ENCODE data around the gene METTL8. TPM values are rescaled to one million over a fixed set of nuclear protein-coding genes. Genes with fewer than 3 reads are reported as not detected.

Gene METTL8, protein sequence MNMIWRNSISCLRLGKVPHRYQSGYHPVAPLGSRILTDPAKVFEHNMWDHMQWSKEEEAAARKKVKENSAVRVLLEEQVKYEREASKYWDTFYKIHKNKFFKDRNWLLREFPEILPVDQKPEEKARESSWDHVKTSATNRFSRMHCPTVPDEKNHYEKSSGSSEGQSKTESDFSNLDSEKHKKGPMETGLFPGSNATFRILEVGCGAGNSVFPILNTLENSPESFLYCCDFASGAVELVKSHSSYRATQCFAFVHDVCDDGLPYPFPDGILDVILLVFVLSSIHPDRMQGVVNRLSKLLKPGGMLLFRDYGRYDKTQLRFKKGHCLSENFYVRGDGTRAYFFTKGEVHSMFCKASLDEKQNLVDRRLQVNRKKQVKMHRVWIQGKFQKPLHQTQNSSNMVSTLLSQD
- total RNA-seq (2014; rRNA removed; shearing (Covaris generic)): 19.5 and 60.7 TPM in 2 replicates

DNA sequence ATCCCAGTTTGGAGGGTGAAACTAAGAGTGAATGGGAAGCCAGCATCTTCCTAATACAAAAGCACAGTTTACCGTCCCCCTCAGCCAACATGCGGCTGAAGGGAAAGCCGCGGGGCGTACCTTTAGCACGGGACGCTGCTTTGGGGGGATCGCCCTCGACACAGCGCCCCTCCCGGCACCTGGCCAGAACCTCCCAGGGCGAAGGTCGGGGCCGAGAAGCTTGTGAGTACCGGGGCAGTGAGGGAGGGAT, at the start of gene METTL8:
Gene METTL8 (minus strand): TSS at position 228 of the 250 bp plus-strand sequence. CDS start 41,805 bp downstream, outside the sequence.
- no peak for DNase-seq (ENCODE audit: low read depth in 1 of 2, low spot score in 2 of 2)
- Histone ChIP-seq H3K27me3 (replicated peaks) (no peaks in the 10 kb centered on the region), H3K9me3 (replicated peaks) (peaks cover 8% of the 10 kb centered on the region), H3K36me3 (peaks cover 38% of the 10 kb centered on the region), H3K4me1 (replicated peaks) (peaks cover 10% of the 10 kb centered on the region), H3K27ac (peak within 1 kb of the TSS; percentile 79), H3K4me3 (peak within 1 kb of the TSS; percentile 71)

DNA sequence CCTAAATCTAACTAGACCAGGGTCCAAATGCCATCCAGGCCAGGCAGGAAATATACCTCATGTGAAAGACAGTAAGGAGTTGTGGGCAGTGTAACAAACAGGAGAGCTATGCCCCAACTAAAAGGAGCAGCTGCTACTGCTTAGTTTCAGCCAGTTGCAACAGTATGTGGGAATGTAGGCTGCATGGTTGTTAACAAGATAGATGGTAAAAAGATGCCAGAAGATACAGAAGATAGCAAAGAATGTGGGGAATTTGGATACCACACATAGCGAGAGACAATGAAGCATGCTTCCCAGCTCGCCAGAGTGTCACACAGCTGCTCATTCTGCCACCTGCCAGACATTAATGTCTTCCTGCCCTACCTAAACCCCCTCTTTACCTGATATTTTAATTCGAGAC, 49.1 kb upstream of the METTL8 start:
- H3K27ac ChIP-seq: peak overlapping the region; percentile 28; the same call in 1 of the 2 replicates
- H3K27me3 ChIP-seq (replicated peaks): no peaks in the 10 kb centered on the region
- H3K9me3 ChIP-seq (replicated peaks): no peaks in the 10 kb centered on the region
- DNase-seq (ENCODE audit: low read depth in 1 of 2, low spot score in 2 of 2): peak in 1 of 2 experiments; percentile 28
- no peak overlapping the region for H3K4me3 ChIP-seq
- H3K4me1 ChIP-seq (replicated peaks): peaks cover 10% of the 10 kb centered on the region
- H3K36me3 ChIP-seq: peaks cover 7% of the 10 kb centered on the region

DNA sequence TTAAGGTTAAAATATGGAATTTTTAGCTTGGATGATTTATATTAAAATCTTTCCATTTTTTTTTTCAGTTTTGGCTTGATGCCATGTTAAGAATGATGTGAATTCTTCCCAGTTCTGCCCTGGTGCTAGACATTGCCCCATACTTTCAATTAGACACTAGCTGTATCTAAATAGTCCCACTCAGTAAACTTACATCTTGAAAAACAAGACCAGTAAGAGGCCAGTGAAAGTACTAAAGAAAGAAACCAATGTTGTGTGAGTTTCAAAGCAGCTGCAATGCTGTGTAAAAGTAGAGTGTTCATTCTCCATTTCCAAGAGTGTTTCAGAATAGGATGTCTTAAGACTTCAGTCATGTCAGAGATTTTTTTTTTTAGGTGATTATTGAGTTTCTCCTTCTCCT, 48.5 kb upstream of the METTL8 start:
- H3K27ac ChIP-seq: peak overlapping the region; percentile 28; the same call in 1 of the 2 replicates

DNA sequence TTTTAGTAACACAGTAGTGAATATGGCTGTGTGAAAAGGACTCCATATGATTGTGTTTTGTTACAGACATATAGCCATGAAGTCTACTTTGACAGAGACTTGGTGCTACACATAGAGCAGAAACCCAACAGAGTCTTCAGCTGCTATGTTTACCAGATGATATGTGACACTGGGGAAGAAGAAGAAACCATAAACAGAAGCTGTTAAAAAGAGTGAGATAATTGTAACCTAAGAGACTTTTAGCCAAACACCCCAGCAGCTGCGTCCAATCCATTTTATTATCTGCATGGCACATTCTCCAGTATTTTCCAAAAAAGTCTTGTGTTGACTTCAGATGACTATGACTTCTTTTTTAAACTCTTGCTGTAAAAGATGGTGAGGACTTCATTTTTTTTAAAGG, 47.1 kb upstream of the METTL8 start:
- H3K4me1 ChIP-seq (replicated peaks): peaks cover 10% of the 10 kb centered on the region
- no peak overlapping the region for H3K4me3 ChIP-seq
- H3K27ac ChIP-seq: no peak overlapping the region
- H3K9me3 ChIP-seq (replicated peaks): no peaks in the 10 kb centered on the region
- peaks cover 14% of the 10 kb centered on the region for H3K36me3 ChIP-seq
- H3K27me3 ChIP-seq (replicated peaks): no peaks in the 10 kb centered on the region
- DNase-seq (ENCODE audit: low read depth in 1 of 2, low spot score in 2 of 2): no peak

More for the DNA sequence above, 48.5 kb upstream of the METTL8 start:
- Histone ChIP-seq H3K4me1 (replicated peaks) (peaks cover 10% of the 10 kb centered on the region), H3K36me3 (peaks cover 7% of the 10 kb centered on the region), H3K4me3 (no peak overlapping the region), H3K27me3 (replicated peaks) (no peaks in the 10 kb centered on the region), H3K9me3 (replicated peaks) (no peaks in the 10 kb centered on the region)
- no peak for DNase-seq (ENCODE audit: low read depth in 1 of 2, low spot score in 2 of 2)

DNA sequence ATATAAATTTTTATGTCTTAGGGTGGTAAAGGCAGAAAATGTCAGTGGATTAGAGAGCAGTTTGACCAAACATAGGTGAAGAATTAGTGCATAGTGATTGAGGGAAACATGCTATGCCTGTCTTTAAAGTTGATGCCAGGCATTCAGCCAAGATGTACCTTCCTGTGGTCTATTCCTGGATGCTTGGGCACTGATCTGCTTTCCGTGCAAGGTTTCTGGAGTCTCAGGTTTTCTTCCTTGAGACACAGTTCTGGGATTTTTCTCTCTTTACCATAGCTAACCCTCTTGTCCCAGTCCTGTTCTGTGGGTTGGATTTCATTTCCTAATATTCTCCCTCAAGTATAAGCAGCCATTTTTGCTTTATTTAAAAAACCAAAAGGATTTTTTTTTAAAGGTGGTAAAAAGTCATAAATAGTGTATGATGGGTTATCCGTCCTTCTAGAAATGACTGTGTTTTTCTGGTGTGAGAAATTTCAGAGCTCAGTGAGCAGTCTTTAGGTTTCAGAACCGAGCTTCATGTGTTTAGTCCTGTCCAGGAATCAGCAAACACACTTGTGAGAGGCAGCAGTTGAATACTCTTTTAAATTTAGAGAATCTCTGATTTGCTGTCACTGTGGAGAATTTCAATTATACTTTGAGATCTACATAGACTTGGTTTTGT, 45.5 kb upstream of the METTL8 start:
- H3K36me3 ChIP-seq: peaks cover 21% of the 10 kb centered on the region

DNA sequence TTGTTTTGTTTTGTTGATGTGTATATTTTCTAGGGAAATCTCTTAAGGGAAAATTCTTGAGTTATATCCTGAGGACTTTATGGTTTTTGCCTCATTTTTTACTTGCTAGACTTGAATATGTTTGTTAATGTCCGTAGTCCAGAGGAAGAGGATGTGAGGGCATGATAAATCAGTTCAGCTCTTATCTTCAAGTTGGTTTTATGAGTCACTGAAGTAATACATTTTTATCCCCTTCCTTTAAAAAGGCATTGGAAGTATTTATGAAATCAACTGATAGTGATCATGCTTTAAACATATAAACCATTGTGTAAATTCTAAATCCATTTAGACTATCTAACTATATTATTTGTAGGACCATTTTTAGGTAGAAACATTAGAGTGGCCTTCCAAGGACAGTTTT, 44.6 kb upstream of the METTL8 start:
- H3K27me3 ChIP-seq (replicated peaks): no peaks in the 10 kb centered on the region
- no peak for DNase-seq (ENCODE audit: low read depth in 1 of 2, low spot score in 2 of 2)
- H3K4me3 ChIP-seq: no peak overlapping the region
- peaks cover 30% of the 10 kb centered on the region for H3K36me3 ChIP-seq
- no peak overlapping the region for H3K27ac ChIP-seq
- H3K9me3 ChIP-seq (replicated peaks): no peaks in the 10 kb centered on the region
- peaks cover 10% of the 10 kb centered on the region for H3K4me1 ChIP-seq (replicated peaks)

More for the DNA sequence above, 45.5 kb upstream of the METTL8 start:
- H3K27ac ChIP-seq: no peak overlapping the region
- H3K4me3 ChIP-seq: no peak overlapping the region
- no peaks in the 10 kb centered on the region for H3K27me3 ChIP-seq (replicated peaks)
- peaks cover 10% of the 10 kb centered on the region for H3K4me1 ChIP-seq (replicated peaks)
- H3K9me3 ChIP-seq (replicated peaks): no peaks in the 10 kb centered on the region
- no peak for DNase-seq (ENCODE audit: low read depth in 1 of 2, low spot score in 2 of 2)

DNA sequence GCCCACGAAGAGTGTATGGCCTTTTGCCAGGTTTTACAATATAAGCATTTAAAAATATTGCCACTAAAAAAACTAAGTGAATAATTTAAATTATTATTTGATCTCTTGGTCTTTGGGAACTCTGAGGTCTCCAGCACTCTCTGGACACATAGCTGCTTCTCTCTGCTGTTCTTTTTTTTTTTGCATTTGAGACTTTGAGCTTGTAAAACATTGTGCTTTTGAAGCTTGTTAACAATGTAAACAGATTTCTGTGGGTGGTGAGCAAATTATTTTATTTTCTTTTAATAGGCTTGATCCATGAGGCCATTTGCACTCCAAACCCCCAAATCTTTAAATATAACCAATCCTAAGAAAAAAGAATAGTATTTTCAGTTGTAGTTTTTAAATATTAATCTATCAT, 42.2 kb upstream of the METTL8 start:
- Histone ChIP-seq H3K4me1 (replicated peaks) (no peaks in the 10 kb centered on the region), H3K27ac (no peak overlapping the region), H3K27me3 (replicated peaks) (no peaks in the 10 kb centered on the region), H3K4me3 (no peak overlapping the region), H3K36me3 (peaks cover 27% of the 10 kb centered on the region), H3K9me3 (replicated peaks) (no peaks in the 10 kb centered on the region)
- no peak for DNase-seq (ENCODE audit: low read depth in 1 of 2, low spot score in 2 of 2)

DNA sequence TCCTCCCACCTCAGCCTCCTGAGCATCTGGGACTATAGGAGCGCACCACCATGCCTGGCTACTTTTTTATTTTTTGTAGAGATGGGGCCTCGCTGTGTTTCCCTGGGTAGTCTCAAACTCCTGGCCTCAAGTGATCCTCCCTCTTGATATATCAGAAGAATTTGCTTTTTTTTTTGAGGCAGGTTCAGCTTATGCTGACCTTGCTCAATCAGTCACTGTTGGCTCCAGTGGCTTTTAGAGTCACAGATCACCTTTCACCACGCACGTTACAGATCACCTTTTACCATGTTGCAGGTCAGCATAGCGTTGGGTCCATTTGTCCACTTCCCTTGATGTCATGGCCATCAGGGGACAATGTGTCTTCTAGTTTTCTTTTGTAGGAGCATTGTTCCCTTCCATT, 36.3 kb upstream of the METTL8 start:
- Histone ChIP-seq H3K27me3 (replicated peaks) (no peaks in the 10 kb centered on the region), H3K4me3 (no peak overlapping the region), H3K4me1 (replicated peaks) (no peaks in the 10 kb centered on the region), H3K36me3 (peaks cover 35% of the 10 kb centered on the region), H3K27ac (no peak overlapping the region), H3K9me3 (replicated peaks) (no peaks in the 10 kb centered on the region)
- no peak for DNase-seq (ENCODE audit: low read depth in 1 of 2, low spot score in 2 of 2)

DNA sequence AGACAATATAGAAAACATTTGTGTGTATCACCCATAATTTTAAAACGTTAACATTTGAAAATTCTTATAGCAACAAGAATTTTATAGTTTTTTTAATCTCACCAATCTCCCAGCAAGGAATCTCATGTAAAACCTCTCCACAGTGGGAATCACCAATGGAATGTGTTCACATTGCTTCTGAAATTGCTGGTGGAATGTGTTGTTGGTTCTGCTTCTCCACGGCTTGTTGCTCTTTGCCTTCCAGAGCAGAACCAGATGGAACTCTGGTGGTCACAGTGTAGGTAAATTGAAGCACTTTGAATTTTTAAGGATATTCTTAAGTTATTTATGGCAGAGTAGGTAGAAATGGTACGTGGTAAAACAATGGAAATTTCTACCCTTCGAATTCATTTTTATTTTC, 35.4 kb upstream of the METTL8 start:
- Histone ChIP-seq H3K9me3 (replicated peaks) (no peaks in the 10 kb centered on the region), H3K27me3 (replicated peaks) (no peaks in the 10 kb centered on the region), H3K27ac (no peak overlapping the region), H3K4me1 (replicated peaks) (no peaks in the 10 kb centered on the region), H3K4me3 (no peak overlapping the region), H3K36me3 (peaks cover 27% of the 10 kb centered on the region)
- DNase-seq (ENCODE audit: low read depth in 1 of 2, low spot score in 2 of 2): no peak

DNA sequence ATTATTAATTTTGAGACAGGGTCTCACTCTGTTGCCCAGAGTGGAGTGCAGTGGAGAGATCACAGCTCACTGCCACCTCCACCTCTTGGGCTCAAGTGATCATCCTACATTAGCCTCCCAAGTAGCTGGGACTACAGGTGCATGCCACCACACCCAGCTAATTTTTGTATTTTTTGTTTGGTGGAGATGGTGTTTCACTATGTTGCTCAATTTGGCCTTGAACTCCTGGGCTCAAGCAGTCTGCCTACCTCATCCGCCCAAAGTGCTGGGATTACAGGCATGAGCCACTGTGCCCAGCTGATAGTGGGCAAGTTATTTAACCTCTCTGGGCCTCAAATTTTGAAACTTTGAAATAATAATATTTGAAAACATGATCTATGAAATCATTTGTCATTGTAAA, 26.7 kb upstream of the METTL8 start:
- Histone ChIP-seq H3K27me3 (replicated peaks) (no peaks in the 10 kb centered on the region; the same call in 1 of the 2 replicates), H3K27ac (no peak overlapping the region), H3K4me3 (no peak overlapping the region), H3K4me1 (replicated peaks) (no peaks in the 10 kb centered on the region), H3K9me3 (replicated peaks) (no peaks in the 10 kb centered on the region), H3K36me3 (peaks cover 48% of the 10 kb centered on the region)
- no peak for DNase-seq (ENCODE audit: low read depth in 1 of 2, low spot score in 2 of 2)

DNA sequence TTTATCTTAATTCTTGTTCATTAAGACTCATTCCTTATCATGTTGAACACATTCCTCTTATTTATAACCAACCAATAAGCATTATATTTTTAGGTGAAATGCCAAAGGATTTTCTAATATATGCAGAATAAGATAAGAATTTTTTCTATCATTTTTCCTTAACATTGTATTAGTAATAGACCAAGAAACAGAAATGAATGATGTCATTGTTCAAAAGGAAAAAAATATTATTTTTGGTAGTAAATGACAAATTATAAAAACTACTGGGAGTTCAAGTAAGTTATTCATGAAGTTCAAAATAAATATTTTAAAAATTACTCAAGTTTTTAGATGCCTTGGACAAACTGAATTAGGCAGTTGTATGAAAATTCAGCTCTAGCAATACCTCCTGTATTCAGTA, 25.7 kb upstream of the METTL8 start:
- H3K27me3 ChIP-seq (replicated peaks): no peaks in the 10 kb centered on the region; the same call in 1 of the 2 replicates
- DNase-seq (ENCODE audit: low read depth in 1 of 2, low spot score in 2 of 2): no peak

DNA sequence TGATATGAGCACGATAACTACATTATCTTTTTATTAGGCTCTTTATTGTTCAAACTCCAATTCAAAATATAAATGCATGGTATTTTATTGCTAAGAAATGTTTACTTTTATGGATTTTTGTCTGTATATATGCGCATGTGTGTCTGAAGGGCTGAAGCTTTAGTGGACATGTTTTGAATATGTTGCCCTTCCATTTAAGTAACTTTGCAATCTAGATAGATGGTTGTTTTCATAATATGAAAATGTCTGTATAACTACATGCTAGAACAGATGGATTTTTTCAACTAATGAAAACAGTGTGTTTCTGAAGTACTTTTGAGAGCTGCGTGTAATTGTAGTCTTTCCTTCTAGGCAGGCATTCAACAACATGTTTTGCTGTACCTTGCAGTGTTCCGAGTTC, 19.0 kb upstream of the METTL8 start:
- H3K36me3 ChIP-seq: peaks cover 56% of the 10 kb centered on the region
- no peak overlapping the region for H3K27ac ChIP-seq
- no peak for DNase-seq (ENCODE audit: low read depth in 1 of 2, low spot score in 2 of 2)
- no peaks in the 10 kb centered on the region for H3K4me1 ChIP-seq (replicated peaks)
- H3K9me3 ChIP-seq (replicated peaks): no peaks in the 10 kb centered on the region
- no peak overlapping the region for H3K4me3 ChIP-seq
- H3K27me3 ChIP-seq (replicated peaks): no peaks in the 10 kb centered on the region; the same call in 1 of the 2 replicates

More for the DNA sequence above, 25.7 kb upstream of the METTL8 start:
- Histone ChIP-seq H3K4me3 (no peak overlapping the region), H3K36me3 (peaks cover 54% of the 10 kb centered on the region), H3K27ac (no peak overlapping the region), H3K4me1 (replicated peaks) (no peaks in the 10 kb centered on the region), H3K9me3 (replicated peaks) (no peaks in the 10 kb centered on the region)

DNA sequence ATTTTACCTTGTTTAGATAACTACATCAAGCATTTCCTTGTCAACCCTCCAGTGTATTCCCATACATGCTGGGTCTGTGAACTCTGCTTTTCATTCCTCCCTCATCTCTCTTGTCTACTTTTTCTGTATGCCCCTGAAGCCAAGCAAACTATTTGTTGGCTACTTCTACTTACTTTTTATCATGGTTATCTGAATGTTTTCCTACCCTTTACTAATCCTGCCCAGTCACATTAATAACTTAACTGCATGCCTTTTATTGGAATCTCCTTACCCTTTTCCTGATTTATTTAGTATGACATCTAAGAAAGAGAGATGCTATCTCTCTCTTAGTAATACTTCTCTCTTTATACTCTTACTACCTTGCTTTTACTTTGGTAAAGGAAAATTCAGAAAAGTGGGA, 17.3 kb upstream of the METTL8 start:
- H3K27me3 ChIP-seq (replicated peaks): no peaks in the 10 kb centered on the region
- no peak overlapping the region for H3K27ac ChIP-seq
- peaks cover 47% of the 10 kb centered on the region for H3K36me3 ChIP-seq
- no peak for DNase-seq (ENCODE audit: low read depth in 1 of 2, low spot score in 2 of 2)
- no peaks in the 10 kb centered on the region for H3K9me3 ChIP-seq (replicated peaks)
- H3K4me1 ChIP-seq (replicated peaks): no peaks in the 10 kb centered on the region
- no peak overlapping the region for H3K4me3 ChIP-seq

DNA sequence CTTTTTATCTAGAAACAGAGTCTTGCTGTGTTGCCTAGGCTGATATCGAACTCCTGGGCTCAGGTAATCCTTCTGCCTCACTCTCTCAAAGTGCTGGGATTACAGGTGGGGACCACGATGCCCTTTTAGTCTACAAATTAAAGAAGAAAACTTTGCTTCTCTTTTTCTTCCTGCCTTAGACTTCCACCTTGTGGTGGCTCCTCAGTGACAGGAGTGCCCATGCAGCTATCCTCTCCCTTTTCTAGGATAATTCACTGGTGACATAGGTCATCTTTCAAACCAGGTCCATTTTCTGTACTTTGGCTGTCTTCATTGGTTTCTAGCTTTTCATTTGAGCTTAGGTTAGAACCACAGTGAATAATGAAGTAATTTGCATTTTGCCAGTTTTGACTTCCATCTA, 13.9 kb upstream of the METTL8 start:
- Histone ChIP-seq H3K27me3 (replicated peaks) (no peaks in the 10 kb centered on the region), H3K27ac (no peak overlapping the region), H3K4me1 (replicated peaks) (no peaks in the 10 kb centered on the region), H3K9me3 (replicated peaks) (no peaks in the 10 kb centered on the region), H3K36me3 (peaks cover 46% of the 10 kb centered on the region), H3K4me3 (no peak overlapping the region)
- DNase-seq (ENCODE audit: low read depth in 1 of 2, low spot score in 2 of 2): no peak

All from SJSA1 (cell line).